ENCODE results near the gene PERM1. TPM values are rescaled to one million over a fixed set of nuclear protein-coding genes. Genes with fewer than 3 reads are reported as not detected.
A peak's percentile ranks its signal among the peaks of the same experiment; 100 is the strongest.

PERM1 gene
- total and polyA plus RNA-seq, 9 of the 15 experiments (the other 6 are each of a cell fraction or from before 2014, with no cell fraction given), result not detected

GRCh38 chr1:966704-967300, 15.1 kb downstream of the PERM1 start (continued):
- peak; percentile 85 for TF ChIP-seq ZFX (CRISPR knock-in tag; IDR thresholded peaks at IDR 0.05)
- TF ChIP-seq FOXA1 (IDR thresholded peaks at IDR 0.05; ENCODE audit: borderline replicate concordance), result no peak
- TF ChIP-seq LCOR (CRISPR knock-in tag; IDR thresholded peaks at IDR 0.05), result 0 out of 2 replicates have a peak, but pooled peaks have one; percentile 17
- TF ChIP-seq BDP1 (IDR thresholded peaks at IDR 0.05; ENCODE audit: insufficient read depth, insufficient read length), result no peak
- no peak for TF ChIP-seq MYNN (IDR thresholded peaks at IDR 0.05)
- no peak for TF ChIP-seq MYNN (CRISPR knock-in tag; IDR thresholded peaks at IDR 0.05)
- TF ChIP-seq NKRF (IDR thresholded peaks at IDR 0.05; ENCODE audit: borderline replicate concordance), result 0 out of 2 replicates have a peak, but pooled peaks have one; percentile 67
- TF ChIP-seq ADNP (tag; IDR thresholded peaks at IDR 0.05), result no peak
- TF ChIP-seq RBBP5 (IDR thresholded peaks at IDR 0.05; ENCODE audit: borderline replicate concordance, insufficient read depth, low read length, poor library complexity, severe bottlenecking), result peak; percentile 58
- TF ChIP-seq FOXO4 (CRISPR knock-in tag; IDR thresholded peaks at IDR 0.05), result no peak
- TF ChIP-seq BHLHE40 (IDR thresholded peaks at IDR 0.05; ENCODE audit: low read length), result peak; percentile 91
- TF ChIP-seq MTA3 (IDR thresholded peaks at IDR 0.05; ENCODE audit: borderline replicate concordance), result peak; percentile 59; the same call in 1 of the 2 replicates
- TF ChIP-seq ERF (CRISPR knock-in tag; IDR thresholded peaks at IDR 0.05), result peak; percentile 30; the same call in 1 of the 2 replicates
- peak; percentile 14; the same call in 1 of the 2 replicates for TF ChIP-seq MBD2 (IDR thresholded peaks at IDR 0.05; ENCODE audit: borderline replicate concordance, low read depth)
- no peak for TF ChIP-seq NCOA1 (IDR thresholded peaks at IDR 0.05; ENCODE audit: low read depth)
- peak; percentile 32 for TF ChIP-seq TBP (optimal IDR thresholded peaks at IDR 0.05; ENCODE audit: low read depth, low read length)
- TF ChIP-seq CBFB (CRISPR knock-in tag; IDR thresholded peaks at IDR 0.05), result peak; percentile 64; the same call in 1 of the 2 replicates
- peak; percentile 21 for TF ChIP-seq NEUROD1 (IDR thresholded peaks at IDR 0.05; ENCODE audit: borderline replicate concordance, low read depth, low read length, partially characterized antibody)
- peak; percentile 35 for TF ChIP-seq CHD1 (IDR thresholded peaks at IDR 0.05; ENCODE audit: low read length)
- TF ChIP-seq ZBTB7A (IDR thresholded peaks at IDR 0.05; ENCODE audit: borderline replicate concordance, control insufficient read depth, low read depth, low read length), result peak; percentile 84
- 0 out of 4 replicates have a peak, but pooled peaks have one; percentile 69 to 78 for TF ChIP-seq UBTF (IDR thresholded peaks at IDR 0.05; ENCODE audit: borderline replicate concordance in 1 of 2, low read depth in 2 of 2, low read length in 2 of 2)
- TF ChIP-seq FOXJ3 (CRISPR knock-in tag; IDR thresholded peaks at IDR 0.05), result no peak

Data from K562 (cell line).